ENCODE data around the gene HDAC4.

The HDAC4 gene

GRCh38 chr2:239238381-239238780 is 162.4 kb downstream of the HDAC4 start:
- DNase-seq (ENCODE audit: low read depth, low spot score): no peak
- no peak overlapping the region for H3K27ac ChIP-seq (ENCODE audit: low read length)

GRCh38 chr2:239236808-239237205 is 164.0 kb downstream of the HDAC4 start:
- Histone ChIP-seq H3K4me1 (ENCODE audit: control insufficient read depth, insufficient read depth, low read length) (no peaks in the 10 kb centered on the region; the same call in 1 of the 2 replicates), H3K4me3 (ENCODE audit: low read length) (no peak overlapping the region), H3K27ac (ENCODE audit: low read length) (no peak overlapping the region), H3K9me3 (ENCODE audit: control insufficient read depth, insufficient read depth, low read length) (no peaks in the 10 kb centered on the region), H3K36me3 (ENCODE audit: control insufficient read depth, insufficient read depth, low read length) (no peaks in the 10 kb centered on the region), H3K27me3 (ENCODE audit: control insufficient read depth, insufficient read depth, low read length) (no peaks in the 10 kb centered on the region)
- WGBS (ENCODE audit: insufficient coverage, insufficient read length): no CpG with 5 or more reads among the region's 9 CpGs
- DNase-seq (ENCODE audit: low read depth, low spot score): no peak

More at GRCh38 chr2:239238381-239238780, 162.4 kb downstream of the HDAC4 start:
- Histone ChIP-seq H3K9me3 (ENCODE audit: control insufficient read depth, insufficient read depth, low read length) (no peaks in the 10 kb centered on the region), H3K36me3 (ENCODE audit: control insufficient read depth, insufficient read depth, low read length) (no peaks in the 10 kb centered on the region), H3K4me1 (ENCODE audit: control insufficient read depth, insufficient read depth, low read length) (no peaks in the 10 kb centered on the region; the same call in 1 of the 2 replicates), H3K4me3 (ENCODE audit: low read length) (no peak overlapping the region), H3K27me3 (ENCODE audit: control insufficient read depth, insufficient read depth, low read length) (no peaks in the 10 kb centered on the region)
- no CpG with 5 or more reads among the region's 5 CpGs for WGBS (ENCODE audit: insufficient coverage, insufficient read length)

GRCh38 chr2:239236043-239236807 is 164.6 kb downstream of the HDAC4 start:
- H3K27ac ChIP-seq (ENCODE audit: low read length): no peak overlapping the region
- H3K4me1 ChIP-seq (ENCODE audit: control insufficient read depth, insufficient read depth, low read length): peaks cover 1% of the 10 kb centered on the region; the same call in 1 of the 2 replicates
- H3K27me3 ChIP-seq (ENCODE audit: control insufficient read depth, insufficient read depth, low read length): no peaks in the 10 kb centered on the region
- no peak overlapping the region for H3K4me3 ChIP-seq (ENCODE audit: low read length)
- H3K36me3 ChIP-seq (ENCODE audit: control insufficient read depth, insufficient read depth, low read length): no peaks in the 10 kb centered on the region
- no CpG with 5 or more reads among the region's 20 CpGs for WGBS (ENCODE audit: insufficient coverage, insufficient read length)
- DNase-seq (ENCODE audit: low read depth, low spot score): no peak
- H3K9me3 ChIP-seq (ENCODE audit: control insufficient read depth, insufficient read depth, low read length): no peaks in the 10 kb centered on the region

- Histone ChIP-seq H3K27ac (ENCODE audit: low read length) (no peak overlapping the region), H3K36me3 (ENCODE audit: control insufficient read depth, insufficient read depth, low read length) (no peaks in the 10 kb centered on the region), H3K27me3 (ENCODE audit: control insufficient read depth, insufficient read depth, low read length) (no peaks in the 10 kb centered on the region), H3K9me3 (ENCODE audit: control insufficient read depth, insufficient read depth, low read length) (no peaks in the 10 kb centered on the region), H3K4me3 (ENCODE audit: low read length) (no peak overlapping the region), H3K4me1 (ENCODE audit: control insufficient read depth, insufficient read depth, low read length) (peaks cover 1% of the 10 kb centered on the region; the same call in 1 of the 2 replicates)
- no peak for DNase-seq (ENCODE audit: low read depth, low spot score)
- WGBS (ENCODE audit: insufficient coverage, insufficient read length): no CpG with 5 or more reads among the region's 11 CpGs
These were observed 165.5 kb downstream of the HDAC4 start for GRCh38 chr2:239235311-239235710.

GRCh38 chr2:239234191-239235175 is 166.3 kb downstream of the HDAC4 start:
- WGBS (ENCODE audit: insufficient coverage, insufficient read length): no CpG with 5 or more reads among the region's 22 CpGs
- no peaks in the 10 kb centered on the region for H3K27me3 ChIP-seq (ENCODE audit: control insufficient read depth, insufficient read depth, low read length)
- no peak for DNase-seq (ENCODE audit: low read depth, low spot score)
- H3K27ac ChIP-seq (ENCODE audit: low read length): no peak overlapping the region
- H3K36me3 ChIP-seq (ENCODE audit: control insufficient read depth, insufficient read depth, low read length): no peaks in the 10 kb centered on the region
- no peaks in the 10 kb centered on the region for H3K9me3 ChIP-seq (ENCODE audit: control insufficient read depth, insufficient read depth, low read length)
- no peak overlapping the region for H3K4me3 ChIP-seq (ENCODE audit: low read length)
- H3K4me1 ChIP-seq (ENCODE audit: control insufficient read depth, insufficient read depth, low read length): peaks cover 1% of the 10 kb centered on the region; the same call in 1 of the 2 replicates

- Histone ChIP-seq H3K9me3 (ENCODE audit: control insufficient read depth, insufficient read depth, low read length) (no peaks in the 10 kb centered on the region), H3K36me3 (ENCODE audit: control insufficient read depth, insufficient read depth, low read length) (no peaks in the 10 kb centered on the region), H3K27me3 (ENCODE audit: control insufficient read depth, insufficient read depth, low read length) (no peaks in the 10 kb centered on the region), H3K4me1 (ENCODE audit: control insufficient read depth, insufficient read depth, low read length) (peaks cover 1% of the 10 kb centered on the region; the same call in 1 of the 2 replicates), H3K4me3 (ENCODE audit: low read length) (no peak overlapping the region), H3K27ac (ENCODE audit: low read length) (no peak overlapping the region)
- WGBS (ENCODE audit: insufficient coverage, insufficient read length): no CpG with 5 or more reads among the region's 6 CpGs
- DNase-seq (ENCODE audit: low read depth, low spot score): no peak
These were observed 167.2 kb downstream of the HDAC4 start for GRCh38 chr2:239233576-239233975.

GRCh38 chr2:239232195-239232578 is 168.6 kb downstream of the HDAC4 start:
- no CpG with 5 or more reads among the region's 6 CpGs for WGBS (ENCODE audit: insufficient coverage, insufficient read length)
- H3K27ac ChIP-seq (ENCODE audit: low read length): no peak overlapping the region

GRCh38 chr2:239231231-239232194 is 169.3 kb downstream of the HDAC4 start:
- Histone ChIP-seq H3K9me3 (ENCODE audit: control insufficient read depth, insufficient read depth, low read length) (no peaks in the 10 kb centered on the region), H3K4me3 (ENCODE audit: low read length) (no peak overlapping the region), H3K36me3 (ENCODE audit: control insufficient read depth, insufficient read depth, low read length) (no peaks in the 10 kb centered on the region), H3K4me1 (ENCODE audit: control insufficient read depth, insufficient read depth, low read length) (0 out of 2 replicates have a peak, but pooled peaks cover 3% of the 10 kb centered on the region), H3K27ac (ENCODE audit: low read length) (no peak overlapping the region), H3K27me3 (ENCODE audit: control insufficient read depth, insufficient read depth, low read length) (no peaks in the 10 kb centered on the region)
- DNase-seq (ENCODE audit: low read depth, low spot score): no peak
- no CpG with 5 or more reads among the region's 46 CpGs for WGBS (ENCODE audit: insufficient coverage, insufficient read length)

More at GRCh38 chr2:239232195-239232578, 168.6 kb downstream of the HDAC4 start:
- Histone ChIP-seq H3K4me3 (ENCODE audit: low read length) (no peak overlapping the region), H3K9me3 (ENCODE audit: control insufficient read depth, insufficient read depth, low read length) (no peaks in the 10 kb centered on the region), H3K4me1 (ENCODE audit: control insufficient read depth, insufficient read depth, low read length) (0 out of 2 replicates have a peak, but pooled peaks cover 2% of the 10 kb centered on the region), H3K27me3 (ENCODE audit: control insufficient read depth, insufficient read depth, low read length) (no peaks in the 10 kb centered on the region), H3K36me3 (ENCODE audit: control insufficient read depth, insufficient read depth, low read length) (no peaks in the 10 kb centered on the region)
- no peak for DNase-seq (ENCODE audit: low read depth, low spot score)

GRCh38 chr2:239230318-239231052 is 170.3 kb downstream of the HDAC4 start:
- DNase-seq (ENCODE audit: low read depth, low spot score): no peak
- Histone ChIP-seq H3K4me3 (ENCODE audit: low read length) (no peak overlapping the region), H3K4me1 (ENCODE audit: control insufficient read depth, insufficient read depth, low read length) (peaks cover 5% of the 10 kb centered on the region; the same call in 1 of the 2 replicates), H3K27me3 (ENCODE audit: control insufficient read depth, insufficient read depth, low read length) (no peaks in the 10 kb centered on the region), H3K9me3 (ENCODE audit: control insufficient read depth, insufficient read depth, low read length) (no peaks in the 10 kb centered on the region), H3K36me3 (ENCODE audit: control insufficient read depth, insufficient read depth, low read length) (no peaks in the 10 kb centered on the region), H3K27ac (ENCODE audit: low read length) (no peak overlapping the region)
- WGBS (ENCODE audit: insufficient coverage, insufficient read length): no CpG with 5 or more reads among the region's 26 CpGs

Data from iPS DF 6.9 (cell line).